PFSK-1 (cell line): ENCODE measurements around the gene CYB561D1.

Source experiments
- FOXP2 ChIP-seq: optimal IDR thresholded peaks from 2 replicates; pipeline ENCODE3; 2011; ENCODE audit warnings: borderline replicate concordance, control low read depth, inconsistent platforms; ENCODE audit not compliant: insufficient read depth; ENCODE audit errors: extremely low read length, extremely low read depth
- POLR2AphosphoS5 ChIP-seq: IDR thresholded peaks from 2 replicates; pipeline ENCODE4 v1.6.1; 2012; ENCODE audit warnings: low read depth, mild to moderate bottlenecking, control low read depth, low read length, moderate library complexity
- REST ChIP-seq, 2 experiments: IDR thresholded peaks; 2 replicates each; pipeline versions ENCODE4 v1.6.1 to v1.8.0; 2011 to 2012; ENCODE audit warnings: low read depth in 2 of 2, low read length in 2 of 2, control low read depth in 1 of 2, inconsistent platforms in 1 of 2, mild to moderate bottlenecking in 1 of 2, moderate library complexity in 1 of 2; ENCODE audit not compliant: insufficient read depth in 1 of 2
- SIN3A ChIP-seq: IDR thresholded peaks from 2 replicates; pipeline ENCODE4 v1.6.1; 2012; ENCODE audit warnings: mild to moderate bottlenecking, low read length, moderate library complexity, borderline replicate concordance; ENCODE audit not compliant: insufficient read depth
- TAF1 ChIP-seq: IDR thresholded peaks from 2 replicates; pipeline ENCODE4 v1.6.1; 2012; ENCODE audit warnings: low read length, control low read depth, borderline replicate concordance; ENCODE audit not compliant: insufficient read depth

The CYB561D1 gene

GRCh38 chr1:109527846-109528695 lies 34.2 kb downstream of the CYB561D1 start:
- no peak for TF ChIP-seq POLR2AphosphoS5
- TF ChIP-seq REST (IDR thresholded peaks at IDR 0.05; ENCODE audit: insufficient read depth in 1 of 2, low read depth in 2 of 2, low read length in 2 of 2) = no peak
- no peak for TF ChIP-seq SIN3A
- TF ChIP-seq FOXP2 = no peak
- TF ChIP-seq TAF1 = no peak

GRCh38 chr1:109528712-109529111 lies 34.8 kb downstream of the CYB561D1 start:
- TF ChIP-seq REST (IDR thresholded peaks at IDR 0.05; ENCODE audit: insufficient read depth in 1 of 2, low read depth in 2 of 2, low read length in 2 of 2) (no peak), FOXP2 (no peak), POLR2AphosphoS5 (no peak)

GRCh38 chr1:109529881-109530456 lies 36.1 kb downstream of the CYB561D1 start:
- no peak for TF ChIP-seq SIN3A
- no peak for TF ChIP-seq TAF1
- no peak for TF ChIP-seq REST (IDR thresholded peaks at IDR 0.05; ENCODE audit: insufficient read depth in 1 of 2, low read depth in 2 of 2, low read length in 2 of 2)
- TF ChIP-seq POLR2AphosphoS5 = no peak
- no peak for TF ChIP-seq FOXP2

- no peak for TF ChIP-seq TAF1
- TF ChIP-seq POLR2AphosphoS5 = no peak
- no peak for TF ChIP-seq FOXP2
- TF ChIP-seq SIN3A = no peak
- no peak for TF ChIP-seq REST (IDR thresholded peaks at IDR 0.05; ENCODE audit: insufficient read depth in 1 of 2, low read depth in 2 of 2, low read length in 2 of 2)
These were observed 36.7 kb downstream of the CYB561D1 start for GRCh38 chr1:109530457-109531087.
